Heart right ventricle (tissue), 16 donors: ENCODE measurements around the gene AGRN. TPM values are rescaled to one million over a fixed set of nuclear protein-coding genes. Genes with fewer than 3 reads are reported as not detected.
"Not testable (repeated sequence)": the region's sequence is repeated elsewhere in the genome, so short reads cannot be mapped to it uniquely, and the experiment has no call there.

ENCODE experiments used
- ATAC-seq, 8 donors: fragments of 200-7000 bp; cut with Tn5 transposase; one replicate each; pipeline ENCODE4 v1.9.1; 2020; ENCODE audit warnings: mild to moderate bottlenecking in 8 of 8, moderate library complexity in 8 of 8, moderate number of reproducible peaks in 1 of 8
- DNase-seq, 2 donors: peaks; one replicate each; pipeline ENCODE4 v3.0.0-alpha.2; 2020
- H3K27ac ChIP-seq, 10 donors: fragments of 200-600 bp; sonication (generic) in 2 of 10; one replicate each; pipeline versions ENCODE4 v1.5.0 to v1.8.0; 2020 to 2022; ENCODE audit warnings: mild to moderate bottlenecking in 3 of 10
- H3K27me3 ChIP-seq, 7 donors: fragments of 200-600 bp; one replicate each; pipeline ENCODE4 v1.8.0; 2021 to 2022; ENCODE audit warnings: mild to moderate bottlenecking in 2 of 7
- H3K36me3 ChIP-seq, 9 donors: fragments of 200-600 bp; sonication (generic) in 1 of 9; one replicate each; pipeline versions ENCODE4 v1.5.0 to v1.8.0; 2020 to 2022; ENCODE audit warnings: mild to moderate bottlenecking in 2 of 9
- H3K4me1 ChIP-seq, 9 donors: fragments of 200-600 bp; sonication (generic) in 1 of 9; one replicate each; pipeline versions ENCODE4 v1.5.0 to v1.8.0; 2020 to 2022; ENCODE audit warnings: mild to moderate bottlenecking in 4 of 9
- H3K4me3 ChIP-seq, 10 donors: fragments of 200-600 bp; sonication (generic) in 2 of 10; one replicate each; pipeline versions ENCODE4 v1.5.0 to v1.8.0; 2020 to 2022; ENCODE audit warnings: mild to moderate bottlenecking in 7 of 10, moderate library complexity in 2 of 10
- H3K9me3 ChIP-seq, 11 donors: fragments of 200-600 bp in 10 of 11; sonication (generic) in 2 of 11; one replicate each; pipeline versions ENCODE4 v1.5.0 to v1.8.0; 2013 to 2022; ENCODE audit warnings: mild to moderate bottlenecking in 2 of 11, control low read depth in 1 of 11, moderate library complexity in 1 of 11
- WGBS, 2 donors: extraction: QIAGEN DNeasy Blood & Tissue Kit; methylation state at CpG; one replicate each; pipeline ENCODE4 v1.1.7; 2013; ENCODE audit warnings: inconsistent platforms in 1 of 2; 5-methylcytosine and 5-hydroxymethylcytosine counted together
- intact Hi-C, 10 donors: fragments of 100-400 bp; cut with DNase I; formaldehyde crosslinking; loops; one replicate each; pipeline versions ENCODE4 v1.11.1 to v1.14.2; 2022
- polyA plus RNA-seq, 2 donors: library from polyadenylated mRNA; stranded (reverse); fragments of 200-250 nt; gene quantifications; one replicate each; pipeline ENCODE4 v1.2.3, GENCODE V29; 2013
- total RNA-seq, 10 donors: library from RNA; stranded (reverse); fragmentation: NEBNext Ultra II Directional in 3 of 10; extraction: Animal tissue kit (Norgen Biotek cat#: 25700) in 3 of 10; gene quantifications; one replicate each; pipeline versions ENCODE4 v1.2.1 to v1.2.4, GENCODE V29; 2021 to 2023
- TF ChIP-seq, protein P1 (sequence below), 9 donors: fragments of 200-600 bp; sonication (generic) in 2 of 9; IDR thresholded peaks; one replicate each; pipeline versions ENCODE4 v1.5.0 to v1.8.0; 2021 to 2022; ENCODE audit warnings: antibody characterized with exemption in 9 of 9, mild to moderate bottlenecking in 5 of 9, moderate library complexity in 1 of 9
- donor health status: Arrhythmogenic right ventricular cardiomyopathy.
- donor health status: ischemic (EF 13 %, LVEDD 7.1; RV severe dilation, severe dysfunction).
- donor health status: healthy with polysubstance abuse.
- donor health status: DM: no; HTN: yes; CAD: no.
- donor health status: DM: no; HTN: no; CAD: no.
- donor health status: ischemic (EF 25% LVEDD 6.9; RV normal size, moderate dysfunction).
- donor health status: ischemic (EF 25% LVEDD 5.7; RV mildly dilated, moderate dysfunction).
- donor health status: healthy.
- donor health status: DM: yes; HTN: yes; CAD: no.
- donor health status: Ischemic cardiomyopathy.
- donor health status: ischemic (EF 35%, LVEDD 5.7; RV mildly dilated, moderate dysfunction).
- donor health status: nonischemic (EF 11% LVEDD 7.7; RV severe dilation, severe dysfunction).
- donor health status: DM: yes; HTN: yes; CAD: no.
- donor health status: PGD.
- donor health status: ischemic (EF 29% LVEDD 5.4; RV normal size, mild dysfunction).
- donor health status: nonischemic (EF 23%, LVEDD 6.1; RV moderate dilation, normal function).

Gene AGRN
- total and polyA plus RNA-seq, 12 donors: 11.5 to 33.9 (median 18.3) TPM

DNA sequence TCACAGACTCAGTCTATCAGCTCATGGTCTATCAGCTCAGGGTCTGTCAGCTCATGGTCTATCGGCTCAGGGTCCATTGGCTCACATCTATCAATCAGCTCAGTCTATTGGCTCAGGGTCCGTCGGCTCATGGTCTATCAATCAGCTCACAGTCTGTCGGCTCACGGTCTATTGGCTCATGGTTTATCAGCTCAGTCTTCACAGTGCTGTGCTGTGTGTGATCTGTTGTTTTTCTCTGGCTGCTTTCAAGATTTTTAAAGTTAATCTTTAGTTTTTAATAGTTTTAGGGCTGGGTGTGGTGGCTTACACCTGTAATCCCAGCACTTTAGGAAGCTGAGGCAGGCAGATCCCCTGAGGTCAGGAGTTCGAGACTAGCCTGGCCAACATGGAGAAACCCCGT lies 81.6 kb downstream of the AGRN start:
- Histone ChIP-seq H3K27me3 (no peaks in the 10 kb centered on the region), H3K36me3 (no peaks in the 10 kb centered on the region), H3K9me3 (peaks cover 0 to 15% (median 0%) of the 10 kb centered on the region in 11 donors), H3K4me1 (no peaks in the 10 kb centered on the region), H3K4me3 (no peak overlapping the region), H3K27ac (no peak overlapping the region)
- 95 to 97% methylated on average over 7 of the region's 7 CpGs for WGBS, 2 donors
- DNase-seq: no peak
- no peak for ATAC-seq
- intact Hi-C loops: no loop called here
- TF ChIP-seq, protein P1, sequence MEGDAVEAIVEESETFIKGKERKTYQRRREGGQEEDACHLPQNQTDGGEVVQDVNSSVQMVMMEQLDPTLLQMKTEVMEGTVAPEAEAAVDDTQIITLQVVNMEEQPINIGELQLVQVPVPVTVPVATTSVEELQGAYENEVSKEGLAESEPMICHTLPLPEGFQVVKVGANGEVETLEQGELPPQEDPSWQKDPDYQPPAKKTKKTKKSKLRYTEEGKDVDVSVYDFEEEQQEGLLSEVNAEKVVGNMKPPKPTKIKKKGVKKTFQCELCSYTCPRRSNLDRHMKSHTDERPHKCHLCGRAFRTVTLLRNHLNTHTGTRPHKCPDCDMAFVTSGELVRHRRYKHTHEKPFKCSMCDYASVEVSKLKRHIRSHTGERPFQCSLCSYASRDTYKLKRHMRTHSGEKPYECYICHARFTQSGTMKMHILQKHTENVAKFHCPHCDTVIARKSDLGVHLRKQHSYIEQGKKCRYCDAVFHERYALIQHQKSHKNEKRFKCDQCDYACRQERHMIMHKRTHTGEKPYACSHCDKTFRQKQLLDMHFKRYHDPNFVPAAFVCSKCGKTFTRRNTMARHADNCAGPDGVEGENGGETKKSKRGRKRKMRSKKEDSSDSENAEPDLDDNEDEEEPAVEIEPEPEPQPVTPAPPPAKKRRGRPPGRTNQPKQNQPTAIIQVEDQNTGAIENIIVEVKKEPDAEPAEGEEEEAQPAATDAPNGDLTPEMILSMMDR (IDR thresholded peaks at IDR 0.05): no peak

DNA sequence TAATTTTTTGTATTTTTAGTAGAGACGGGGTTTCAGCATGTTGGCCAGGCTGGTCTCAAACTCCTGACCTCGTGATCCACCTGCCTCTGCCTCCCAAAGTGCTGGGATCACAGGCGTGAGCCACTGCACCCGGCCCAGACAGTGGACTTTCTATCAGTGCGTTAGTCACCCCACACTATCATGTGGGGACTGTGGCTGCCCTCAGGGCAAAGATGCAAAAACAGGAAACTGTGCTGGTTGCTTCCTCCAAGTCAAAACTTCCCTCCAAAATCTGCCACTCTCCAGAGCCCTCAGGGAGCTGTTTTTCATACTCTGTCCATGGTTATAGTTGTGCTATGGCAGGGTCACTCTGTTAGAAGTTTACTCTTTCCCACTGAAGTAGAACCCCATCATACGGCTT lies 84.2 kb downstream of the AGRN start:
- H3K9me3 ChIP-seq: peaks cover 0 to 18% (median 0%) of the 10 kb centered on the region in 11 donors
- H3K4me1 ChIP-seq, H3K4me3 ChIP-seq, intact Hi-C loops, H3K27ac ChIP-seq, DNase-seq, ATAC-seq, H3K27me3 ChIP-seq, H3K36me3 ChIP-seq: not testable (repeated sequence)
- WGBS, 2 donors: 86 to 89% methylated on average over 6 of the region's 6 CpGs

Other genes with a start within 250 kb of the AGRN start
- gene SAMD11, start 96.2 kb upstream of the AGRN start, total RNA-seq: 1 to 10 TPM in 8 of 10 donors, under 1 TPM in 2; 0.87 to 2.2 (median 1.2) TPM
- gene SAMD11, start 96.2 kb upstream of the AGRN start, polyA plus RNA-seq: 1 to 10 TPM; 1.5 to 2.4 TPM
- 10 to 100 TPM; 38.3 to 52.5 (median 42.6) TPM for gene NOC2L, start 60.9 kb upstream of the AGRN start, total RNA-seq
- 10 to 100 TPM; 62.5 to 64.8 TPM for gene NOC2L, start 60.9 kb upstream of the AGRN start, polyA plus RNA-seq
- gene KLHL17, start 59.5 kb upstream of the AGRN start, total RNA-seq: 1 to 10 TPM; 1.3 to 6.6 (median 3.2) TPM
- 10 to 100 TPM in 1 of 2 donors, 1 to 10 TPM in 1; 7.7 to 10.2 TPM for gene KLHL17, start 59.5 kb upstream of the AGRN start, polyA plus RNA-seq
- gene PLEKHN1, start 53.6 kb upstream of the AGRN start, total RNA-seq: under 1 TPM in 2 of 10 donors, not detected in 8; 0.13 to 0.30 TPM
- under 1 TPM; 0.28 to 0.37 TPM for gene PLEKHN1, start 53.6 kb upstream of the AGRN start, polyA plus RNA-seq
- 100 to 1,000 TPM in 8 of 10 donors, 10 to 100 TPM in 2; 66.2 to 238 (median 122) TPM for gene PERM1, start 38.0 kb upstream of the AGRN start, total RNA-seq
- 100 to 1,000 TPM in 1 of 2 donors, 10 to 100 TPM in 1; 55.1 to 513 TPM for gene PERM1, start 38.0 kb upstream of the AGRN start, polyA plus RNA-seq
- 10 to 100 TPM; 28.5 to 78.1 (median 41.6) TPM for gene HES4, start 20.0 kb upstream of the AGRN start, total RNA-seq
- 10 to 100 TPM; 49.2 to 49.8 TPM for gene HES4, start 20.0 kb upstream of the AGRN start, polyA plus RNA-seq
- gene ISG15, start 6.6 kb upstream of the AGRN start, total RNA-seq: 100 to 1,000 TPM in 1 of 10 donors, 10 to 100 TPM in 8, 1 to 10 TPM in 1; 9.8 to 169 (median 20.9) TPM
- gene ISG15, start 6.6 kb upstream of the AGRN start, polyA plus RNA-seq: 100 to 1,000 TPM in 1 of 2 donors, 10 to 100 TPM in 1; 51.7 to 186 TPM
- gene RNF223, start 54.2 kb downstream of the AGRN start, total RNA-seq: not detected
- not detected for gene RNF223, start 54.2 kb downstream of the AGRN start, polyA plus RNA-seq
- 1 to 10 TPM; 2.9 to 6.0 (median 3.5) TPM for gene C1orf159, start 96.0 kb downstream of the AGRN start, total RNA-seq
- gene C1orf159, start 96.0 kb downstream of the AGRN start, polyA plus RNA-seq: 10 to 100 TPM in 1 of 2 donors, 1 to 10 TPM in 1; 7.1 to 14.0 TPM
- under 1 TPM in 7 of 10 donors, not detected in 3; 0.11 to 0.53 (median 0.26) TPM for gene TTLL10, start 153.8 kb downstream of the AGRN start, total RNA-seq
- under 1 TPM; 0.09 to 0.29 TPM for gene TTLL10, start 153.8 kb downstream of the AGRN start, polyA plus RNA-seq
- gene TNFRSF18, start 186.5 kb downstream of the AGRN start, total RNA-seq: 1 to 10 TPM in 1 of 10 donors, under 1 TPM in 2, not detected in 7; 0.28 to 1.7 (median 0.49) TPM
- under 1 TPM in 1 of 2 donors, not detected in 1; 0.26 TPM for gene TNFRSF18, start 186.5 kb downstream of the AGRN start, polyA plus RNA-seq
- gene TNFRSF4, start 194.0 kb downstream of the AGRN start, total RNA-seq: 10 to 100 TPM in 1 of 10 donors, 1 to 10 TPM in 7, under 1 TPM in 2; 0.52 to 24.8 (median 5.0) TPM
- 1 to 10 TPM; 3.8 to 9.8 TPM for gene TNFRSF4, start 194.0 kb downstream of the AGRN start, polyA plus RNA-seq
- 100 to 1,000 TPM in 9 of 10 donors, 10 to 100 TPM in 1; 95.6 to 174 (median 123) TPM for gene SDF4, start 211.9 kb downstream of the AGRN start, total RNA-seq
- gene SDF4, start 211.9 kb downstream of the AGRN start, polyA plus RNA-seq: 100 to 1,000 TPM; 107 to 184 TPM
- 10 to 100 TPM in 4 of 10 donors, 1 to 10 TPM in 6; 7.3 to 13.5 (median 9.1) TPM for gene B3GALT6, start 212.1 kb downstream of the AGRN start, total RNA-seq
- 10 to 100 TPM in 1 of 2 donors, 1 to 10 TPM in 1; 7.7 to 16.2 TPM for gene B3GALT6, start 212.1 kb downstream of the AGRN start, polyA plus RNA-seq
- 1 to 10 TPM in 4 of 10 donors, under 1 TPM in 5, not detected in 1; 0.42 to 1.9 (median 0.90) TPM for gene C1QTNF12, start 226.6 kb downstream of the AGRN start, total RNA-seq
- 1 to 10 TPM; 1.6 to 2.3 TPM for gene C1QTNF12, start 226.6 kb downstream of the AGRN start, polyA plus RNA-seq